Left kidney (tissue), 8 donors: ENCODE measurements around the gene KCNV2. TPM values are rescaled to one million over a fixed set of nuclear protein-coding genes. Genes with fewer than 3 reads are reported as not detected.
"Not testable (repeated sequence)": the region's sequence is repeated elsewhere in the genome, so short reads cannot be mapped to it uniquely, and the experiment has no call there.

Experiments used
- DNase-seq: peaks from one replicate; pipeline ENCODE4 v3.0.0-alpha.2; 2013
- long read RNA-seq, 8 donors: transcript quantifications; one replicate each; lab custom pipeline, GENCODE V29; 2026
- polyA plus RNA-seq: library from polyadenylated mRNA; unstranded; fragments of 120-200 nt; gene quantifications from one replicate; pipeline ENCODE4 v1.2.1, GENCODE V29; 2013; ENCODE audit not compliant: insufficient read length

The KCNV2 gene
- polyA plus RNA-seq: 0.27 TPM
- long read RNA-seq, donor 1: 0 reads
- long read RNA-seq, donor 2: 0 reads
- long read RNA-seq, donor 3: 0 reads
- long read RNA-seq, donor 4: 0 reads
- long read RNA-seq, donor 5: 0 reads
- long read RNA-seq, donor 6, partial matches to known transcripts: 13 of 18 reads
- long read RNA-seq, donor 6, other reads (novel, unspliced or antisense): 5 of 18 reads
- long read RNA-seq, donor 7: 0 reads
- long read RNA-seq, donor 8: 0 reads

- DNase-seq: no peak
Observed at GRCh38 chr9:2717385-2717784, at the start of gene KCNV2. KCNV2 (plus strand) TSS chr9:2717510; CDS start chr9:2717740, 230 bp downstream.

- DNase-seq: no peak
Observed at GRCh38 chr9:2673161-2673560, 44.1 kb upstream of the KCNV2 start.

- DNase-seq: no peak
Observed at GRCh38 chr9:2674141-2674824, 43.0 kb upstream of the KCNV2 start.

- DNase-seq: no peak
Observed at GRCh38 chr9:2675834-2676233, 41.5 kb upstream of the KCNV2 start.

- DNase-seq: no peak
Observed at GRCh38 chr9:2676466-2676865, 40.8 kb upstream of the KCNV2 start.

GRCh38 chr9:2677915-2678889, 39.1 kb upstream of the KCNV2 start:
- DNase-seq: no peak

- DNase-seq: no peak
Observed at GRCh38 chr9:2679011-2679410, 38.3 kb upstream of the KCNV2 start.

- DNase-seq: no peak
Observed at GRCh38 chr9:2681981-2682380, 35.3 kb upstream of the KCNV2 start.

GRCh38 chr9:2686911-2687310, 30.4 kb upstream of the KCNV2 start:
- no peak for DNase-seq

GRCh38 chr9:2688636-2689035, 28.7 kb upstream of the KCNV2 start:
- no peak for DNase-seq

- no peak for DNase-seq
Observed at GRCh38 chr9:2691212-2691611, 26.1 kb upstream of the KCNV2 start.

GRCh38 chr9:2691626-2692025, 25.7 kb upstream of the KCNV2 start:
- DNase-seq: no peak

GRCh38 chr9:2693056-2693455, 24.3 kb upstream of the KCNV2 start:
- no peak for DNase-seq

- DNase-seq: no peak
Observed at GRCh38 chr9:2697492-2697891, 19.8 kb upstream of the KCNV2 start.

GRCh38 chr9:2700398-2700797, 16.9 kb upstream of the KCNV2 start:
- DNase-seq: no peak

- no peak for DNase-seq
Observed at GRCh38 chr9:2700909-2701550, 16.3 kb upstream of the KCNV2 start.

- no peak for DNase-seq
Observed at GRCh38 chr9:2704504-2704903, 12.8 kb upstream of the KCNV2 start.

- not testable (repeated sequence) for DNase-seq
Observed at GRCh38 chr9:2707256-2707655, 10.1 kb upstream of the KCNV2 start.

- DNase-seq: no peak
Observed at GRCh38 chr9:2709645-2710101, 7.6 kb upstream of the KCNV2 start.

GRCh38 chr9:2711716-2712115, 5.6 kb upstream of the KCNV2 start:
- no peak for DNase-seq

- no peak for DNase-seq
Observed at GRCh38 chr9:2718001-2718697, 839 bp downstream of the KCNV2 start.

- DNase-seq: no peak
Observed at GRCh38 chr9:2718698-2719033, 1.4 kb downstream of the KCNV2 start.
